Measurements from ENCODE around the gene OLAH.

DNA sequence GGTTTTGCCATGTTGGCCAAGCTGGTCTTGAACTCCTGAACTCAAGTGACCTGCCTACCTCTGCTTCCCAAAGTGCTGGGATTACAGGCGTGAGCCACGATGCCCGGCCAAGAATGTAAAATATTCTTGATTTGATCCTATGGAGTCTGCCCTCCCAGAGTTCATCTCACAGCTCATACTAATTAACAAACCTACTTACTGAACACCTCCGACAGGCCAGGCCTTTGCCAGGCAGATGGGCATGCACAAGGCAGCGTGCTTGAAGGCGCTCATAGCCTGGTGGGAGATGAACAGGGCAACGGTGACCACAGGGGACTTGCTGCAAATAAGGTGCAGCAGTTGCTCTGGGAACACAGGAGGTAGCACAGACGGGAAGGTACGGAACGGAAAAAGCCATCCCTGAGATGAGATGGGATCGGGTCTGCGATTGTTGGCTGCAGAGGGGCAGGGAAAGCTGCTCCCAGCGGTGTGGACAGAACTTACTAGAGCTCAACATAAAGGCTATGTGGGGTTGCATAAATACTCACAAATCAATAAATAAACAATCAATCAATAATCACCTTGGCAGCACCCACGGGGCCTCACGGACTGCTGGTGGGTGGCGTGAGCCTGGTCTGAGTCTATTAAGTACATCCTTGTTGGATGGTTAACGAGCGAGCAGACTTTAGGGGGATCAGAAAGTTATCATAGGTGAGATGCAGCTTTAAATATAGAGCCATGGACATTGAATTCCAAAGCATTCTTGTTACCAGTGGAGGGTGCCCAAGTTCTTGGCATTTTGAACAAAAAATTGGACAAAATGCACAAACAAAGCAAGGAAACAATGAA is 40.1 kb downstream of the OLAH start:
- TF ChIP-seq, protein P1, sequence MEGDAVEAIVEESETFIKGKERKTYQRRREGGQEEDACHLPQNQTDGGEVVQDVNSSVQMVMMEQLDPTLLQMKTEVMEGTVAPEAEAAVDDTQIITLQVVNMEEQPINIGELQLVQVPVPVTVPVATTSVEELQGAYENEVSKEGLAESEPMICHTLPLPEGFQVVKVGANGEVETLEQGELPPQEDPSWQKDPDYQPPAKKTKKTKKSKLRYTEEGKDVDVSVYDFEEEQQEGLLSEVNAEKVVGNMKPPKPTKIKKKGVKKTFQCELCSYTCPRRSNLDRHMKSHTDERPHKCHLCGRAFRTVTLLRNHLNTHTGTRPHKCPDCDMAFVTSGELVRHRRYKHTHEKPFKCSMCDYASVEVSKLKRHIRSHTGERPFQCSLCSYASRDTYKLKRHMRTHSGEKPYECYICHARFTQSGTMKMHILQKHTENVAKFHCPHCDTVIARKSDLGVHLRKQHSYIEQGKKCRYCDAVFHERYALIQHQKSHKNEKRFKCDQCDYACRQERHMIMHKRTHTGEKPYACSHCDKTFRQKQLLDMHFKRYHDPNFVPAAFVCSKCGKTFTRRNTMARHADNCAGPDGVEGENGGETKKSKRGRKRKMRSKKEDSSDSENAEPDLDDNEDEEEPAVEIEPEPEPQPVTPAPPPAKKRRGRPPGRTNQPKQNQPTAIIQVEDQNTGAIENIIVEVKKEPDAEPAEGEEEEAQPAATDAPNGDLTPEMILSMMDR (IDR thresholded peaks at IDR 0.05), result no peak
- TF ChIP-seq POLR2A (IDR thresholded peaks at IDR 0.05), result no peak

Data from testis (tissue), 2 donors.